SK-N-SH (cell line): ENCODE results near the gene UBTD1. TPM values are rescaled to one million over a fixed set of nuclear protein-coding genes. Genes with fewer than 3 reads are reported as not detected.

Experiments
- CTCF ChIA-PET: fragments of 300-600, 350-600 bp; formaldehyde crosslinking; extraction: SDS; loops from one replicate; lab custom pipeline; 2021; lab: Yijun Ruan, JAX
- POLR2A ChIA-PET: fragments of 350-600 bp; sonication (Branson Sonifier 250); formaldehyde crosslinking; extraction: SDS; loops from one replicate; lab custom pipeline; 2020; ENCODE audit warnings: antibody characterized with exemption, inconsistent platforms; lab: Yijun Ruan, JAX
- DNase-seq: peaks from one replicate; pipeline ENCODE4 v3.0.0; 2012
- H2AFZ ChIP-seq: fragments of 200-600 bp; sonication (generic); 2 replicates; pipeline ENCODE4 v1.8.1; 2016; ENCODE audit warnings: antibody characterized with exemption, mild to moderate bottlenecking, low read depth
- H3F3A ChIP-seq: fragments of 200-600 bp; sonication (generic); replicated peaks from 2 replicates; pipeline ENCODE3; 2016; ENCODE audit warnings: antibody characterized with exemption, mild to moderate bottlenecking; ENCODE audit not compliant: insufficient read depth
- H3K27ac ChIP-seq, 2 experiments: fragments of 200-500 bp in 1 of 2; fragments of 200-600 bp in 1 of 2; sonication (Bioruptor generic) in 1 of 2; sonication (generic), shearing (Covaris generic) in 1 of 2; 2 replicates each; pipeline versions ENCODE4 v1.5.1 to v1.6.1; 2014 to 2016; ENCODE audit warnings: low read depth in 2 of 2, inconsistent platforms in 1 of 2, low read length in 1 of 2, mild to moderate bottlenecking in 1 of 2, mixed read lengths in 1 of 2
- H3K27me3 ChIP-seq: fragments of 200-600 bp; sonication (generic), shearing (Covaris generic); 2 replicates; pipeline ENCODE4 v1.6.1; 2016; ENCODE audit warnings: mixed run types; ENCODE audit not compliant: insufficient read depth
- H3K36me3 ChIP-seq, 2 experiments: fragments of 200-500 bp in 1 of 2; fragments of 200-600 bp in 1 of 2; sonication (Bioruptor generic) in 1 of 2; sonication (generic) in 1 of 2; replicated peaks in 1 of 2; 2 replicates each; pipeline versions ENCODE3 to v1.5.1; 2014 to 2016; ENCODE audit warnings: low read length in 1 of 2, mild to moderate bottlenecking in 1 of 2; ENCODE audit not compliant: insufficient read depth in 2 of 2, control insufficient read depth in 1 of 2
- H3K4me1 ChIP-seq, 2 experiments: fragments of 200-500 bp in 1 of 2; fragments of 200-600 bp in 1 of 2; sonication (Bioruptor generic) in 1 of 2; sonication (generic), shearing (Covaris generic) in 1 of 2; 2 replicates each; pipeline versions ENCODE4 v1.5.1 to v1.6.1; 2014 to 2016; ENCODE audit warnings: low read depth in 1 of 2, low read length in 1 of 2, mixed run types in 1 of 2; ENCODE audit not compliant: insufficient read depth in 2 of 2, control insufficient read depth in 1 of 2
- H3K4me2 ChIP-seq: fragments of 200-600 bp; sonication (generic), shearing (Covaris generic); 2 replicates; pipeline ENCODE4 v1.6.1; 2017; ENCODE audit warnings: mixed run types
- H3K4me3 ChIP-seq, 2 experiments: fragments of 200-500 bp in 1 of 2; fragments of 200-600 bp in 1 of 2; sonication (Bioruptor generic) in 1 of 2; sonication (generic), shearing (Covaris generic) in 1 of 2; 2 replicates each; pipeline versions ENCODE4 v1.5.1 to v1.8.1; 2014 to 2016; ENCODE audit warnings: low read depth in 2 of 2, inconsistent platforms in 1 of 2, low read length in 1 of 2, mild to moderate bottlenecking in 1 of 2, mixed read lengths in 1 of 2, moderate library complexity in 1 of 2
- H3K79me2 ChIP-seq: fragments of 200-600 bp; sonication (generic); 2 replicates; pipeline ENCODE4 v1.8.1; 2017; ENCODE audit warnings: mild to moderate bottlenecking; ENCODE audit not compliant: insufficient read depth
- H3K9ac ChIP-seq: fragments of 200-600 bp; sonication (generic); 2 replicates; pipeline ENCODE4 v1.6.1; 2017; ENCODE audit warnings: mixed run types
- H3K9me2 ChIP-seq: fragments of 200-600 bp; sonication (generic); 2 replicates; pipeline ENCODE4 v1.6.1; 2017; ENCODE audit warnings: mixed run types
- H3K9me3 ChIP-seq: fragments of 200-600 bp; sonication (generic); 2 replicates; pipeline ENCODE4 v1.6.1; 2017; ENCODE audit warnings: mixed run types, mild to moderate bottlenecking, moderate library complexity
- H4K20me1 ChIP-seq: fragments of 200-600 bp; sonication (generic); 2 replicates; pipeline ENCODE4 v1.6.1; 2017; ENCODE audit warnings: mild to moderate bottlenecking, mixed run types; ENCODE audit not compliant: insufficient read depth
- CHD2 ChIP-seq: fragments of 150-350 bp; IDR thresholded peaks from 2 replicates; pipeline ENCODE4 v1.6.1; 2018; ENCODE audit warnings: low read length; ENCODE audit not compliant: partially characterized antibody
- FOXM1 ChIP-seq: IDR thresholded peaks from 2 replicates; pipeline ENCODE4 v1.4.0; 2012; ENCODE audit warnings: low read depth, mild to moderate bottlenecking
- GABPA ChIP-seq: IDR thresholded peaks from 2 replicates; pipeline ENCODE4 v1.4.0; 2012; ENCODE audit warnings: low read depth, mild to moderate bottlenecking
- IRF3 ChIP-seq: fragments of 150-350 bp; IDR thresholded peaks from 2 replicates; pipeline ENCODE4 v1.6.1; 2016; ENCODE audit warnings: mild to moderate bottlenecking, low read depth, low read length
- JUND ChIP-seq: IDR thresholded peaks from 2 replicates; pipeline ENCODE4 v1.4.0; 2012
- NFIC ChIP-seq: IDR thresholded peaks from 2 replicates; pipeline ENCODE4 v1.4.0; 2012; ENCODE audit warnings: borderline replicate concordance
- PBX3 ChIP-seq: IDR thresholded peaks from 2 replicates; pipeline ENCODE4; 2012
- POLR2AphosphoS5 ChIP-seq: IDR thresholded peaks from 2 replicates; pipeline ENCODE4 v1.6.1; 2012; ENCODE audit warnings: low read depth, low read length
- RAD21 ChIP-seq: IDR thresholded peaks from 2 replicates; pipeline ENCODE4 v1.6.1; 2012; ENCODE audit warnings: mild to moderate bottlenecking, low read length
- RCOR1 ChIP-seq: fragments of 150-350 bp; IDR thresholded peaks from 2 replicates; pipeline ENCODE4 v1.6.1; 2017; ENCODE audit warnings: antibody characterized with exemption, low read length
- REST ChIP-seq: IDR thresholded peaks from 2 replicates; pipeline ENCODE4 v1.6.1; 2012; ENCODE audit warnings: mild to moderate bottlenecking, low read depth, low read length, moderate library complexity
- RFX5 ChIP-seq: IDR thresholded peaks from 2 replicates; pipeline ENCODE4 v1.6.1; 2012; ENCODE audit warnings: mild to moderate bottlenecking, improper control_type of control experiment, low read length
- RXRA ChIP-seq: IDR thresholded peaks from 2 replicates; pipeline ENCODE4 v1.4.0; 2012; ENCODE audit warnings: low read depth, mild to moderate bottlenecking, borderline replicate concordance
- SIN3A ChIP-seq: IDR thresholded peaks from 2 replicates; pipeline ENCODE4 v1.6.1; 2012; ENCODE audit warnings: low read depth, mild to moderate bottlenecking, low read length, moderate library complexity, borderline replicate concordance
- TAF1 ChIP-seq: IDR thresholded peaks from 2 replicates; pipeline ENCODE4 v1.6.1; 2012; ENCODE audit warnings: low read depth, mild to moderate bottlenecking, low read length, moderate library complexity, borderline replicate concordance
- TCF12 ChIP-seq: IDR thresholded peaks from 2 replicates; pipeline ENCODE4 v1.4.0; 2012
- TEAD4 ChIP-seq: IDR thresholded peaks from 2 replicates; pipeline ENCODE4 v1.4.0; 2012; ENCODE audit warnings: mild to moderate bottlenecking, borderline replicate concordance; ENCODE audit not compliant: insufficient read depth
- WGBS: methylation state at CpG from one replicate; pipeline ENCODE4 v1.1.6; 2017; ENCODE audit warnings: low lambda C conversion rate; 5-methylcytosine and 5-hydroxymethylcytosine counted together
- polyA plus RNA-seq, 3 experiments: library from polyadenylated mRNA; depleted of rRNA; stranded (reverse); fragments of >200 nt; gene quantifications; 2 replicates each; pipeline ENCODE4 v1.2.3, GENCODE V29; 2012

UBTD1 gene
- polyA plus RNA-seq, 1 of the 3 experiments (the other 2 are of a cell fraction): 38.8 TPM

GRCh38 chr10:97547271-97547600, 48.5 kb downstream of the UBTD1 start:
- WGBS: 100% methylated on average over 4 of the region's 4 CpGs
- H3K36me3 ChIP-seq: no peaks in the 10 kb centered on the region
- H2AFZ ChIP-seq: no peak overlapping the region
- H3K9me2 ChIP-seq: no peaks in the 10 kb centered on the region
- TF ChIP-seq TEAD4 (no peak), PBX3 (no peak), TAF1 (no peak), FOXM1 (no peak), RFX5 (no peak), REST (no peak), SIN3A (no peak), RAD21 (no peak), CHD2 (no peak), RCOR1 (no peak), NFIC (no peak), JUND (no peak)
- no peaks in the 10 kb centered on the region for H3K27me3 ChIP-seq
- H4K20me1 ChIP-seq: no peaks in the 10 kb centered on the region
- peaks cover 48% of the 10 kb centered on the region for H3K79me2 ChIP-seq
- CTCF ChIA-PET: interaction anchor here (1.4 to 8.4 kb wide), 2 partner anchors 13 to 72 kb away, joined by 4 to 53 read pairs; no protein-coding TSS in a partner anchor
- H3K27ac ChIP-seq: no peak overlapping the region
- POLR2A ChIA-PET: no interaction called here
- no peak overlapping the region for H3K9ac ChIP-seq
- no peak overlapping the region for H3K4me2 ChIP-seq
- no peaks in the 10 kb centered on the region for H3K9me3 ChIP-seq
- H3K4me1 ChIP-seq: peaks cover 29 to 37% of the 10 kb centered on the region in 2 experiments; a peak in 3 of 4 replicates
- no peak overlapping the region for H3K4me3 ChIP-seq
- peaks cover 18% of the 10 kb centered on the region for H3F3A ChIP-seq
- no peak for DNase-seq

- Histone ChIP-seq H3K79me2 (peaks cover 48% of the 10 kb centered on the region), H3K9me2 (no peaks in the 10 kb centered on the region), H3K9ac (no peak overlapping the region), H3K27me3 (no peaks in the 10 kb centered on the region), H3K4me3 (no peak overlapping the region), H3K9me3 (no peaks in the 10 kb centered on the region), H3K4me1 (peaks cover 27 to 30% of the 10 kb centered on the region in 2 experiments; a peak in 3 of 4 replicates), H3K36me3 (no peaks in the 10 kb centered on the region), H3K27ac (no peak overlapping the region; a peak in 1 of 4 replicates), H3F3A (peaks cover 13% of the 10 kb centered on the region), H2AFZ (no peak overlapping the region), H4K20me1 (no peaks in the 10 kb centered on the region), H3K4me2 (no peak overlapping the region)
- DNase-seq: no peak
- no peak for TF ChIP-seq NFIC
- no peak for TF ChIP-seq IRF3
- no peak for TF ChIP-seq RXRA
- no peak for TF ChIP-seq POLR2AphosphoS5
- TF ChIP-seq RCOR1: no peak
- no peak for TF ChIP-seq GABPA
- no peak for TF ChIP-seq RFX5
- TF ChIP-seq TAF1: no peak
- TF ChIP-seq TCF12: 0 out of 2 replicates have a peak, but pooled peaks have one; percentile 5
- ChIA-PET POLR2A (no interaction called here), CTCF (interaction anchor here (0.5 to 8.4 kb wide), 7 partner anchors 9 to 224 kb away, joined by 3 to 132 read pairs (median 3); no protein-coding TSS in a partner anchor)
- 90% methylated on average over 3 of the region's 4 CpGs for WGBS
These were observed 49.2 kb downstream of the UBTD1 start for GRCh38 chr10:97547962-97548361.
